Stimulated activated CD8-positive, alpha-beta memory T cell treated with anti-CD3 and anti-CD28 coated beads, Interleukin-15, amount 100 ng/mL, for 24 hours (primary cell): ENCODE data around the gene IFT52.
"Not testable (repeated sequence)": the region's sequence is repeated elsewhere in the genome, so short reads cannot be mapped to it uniquely, and the experiment has no call there.

Source experiments
- DNase-seq: peaks from one replicate; pipeline ENCODE4 v3.0.0-alpha.2; 2020; ENCODE audit warnings: low read depth

IFT52 gene

DNA sequence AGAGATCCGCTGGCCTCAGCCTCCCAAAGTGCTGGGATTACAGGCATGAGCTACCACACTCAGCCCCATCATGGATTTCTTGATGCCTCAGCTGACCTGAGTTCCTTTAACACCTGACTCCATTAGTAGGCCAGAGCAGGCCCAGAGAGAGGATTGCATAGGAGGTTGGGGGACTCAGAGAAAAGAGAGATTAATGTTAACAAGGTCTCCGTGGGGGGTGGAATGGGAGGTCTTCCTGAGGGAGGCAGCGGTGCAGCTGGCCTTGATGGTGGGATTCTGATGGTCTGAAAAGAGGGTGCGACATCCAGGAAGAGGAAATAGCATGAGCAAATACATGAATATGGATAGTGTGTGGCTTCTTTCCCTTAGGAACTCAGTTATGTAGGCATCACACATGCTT, 22.0 kb upstream of the IFT52 start:
- DNase-seq: no peak

DNA sequence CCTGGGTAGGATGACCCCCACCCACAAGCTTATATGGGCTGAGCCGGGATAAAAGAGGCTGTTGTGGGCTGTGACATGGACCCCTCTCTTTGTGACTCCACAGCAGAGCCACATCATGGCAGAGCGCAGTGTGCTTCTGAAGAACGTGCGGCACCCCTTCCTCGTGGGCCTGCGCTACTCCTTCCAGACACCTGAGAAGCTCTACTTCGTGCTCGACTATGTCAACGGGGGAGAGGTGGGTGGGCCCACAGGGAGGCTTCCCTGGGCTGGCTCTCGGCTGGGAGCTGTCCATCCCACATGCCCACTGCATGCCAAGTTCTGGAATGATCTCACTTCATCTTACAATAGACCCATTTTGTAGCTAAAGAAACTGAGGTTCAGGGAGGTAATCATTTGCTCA, 21.5 kb upstream of the IFT52 start:
- no peak for DNase-seq

GRCh38 chr20:43570496-43570895, 20.2 kb upstream of the IFT52 start:
- DNase-seq: no peak

- DNase-seq: no peak
These were observed 19.4 kb upstream of the IFT52 start for GRCh38 chr20:43571310-43571709.

DNA sequence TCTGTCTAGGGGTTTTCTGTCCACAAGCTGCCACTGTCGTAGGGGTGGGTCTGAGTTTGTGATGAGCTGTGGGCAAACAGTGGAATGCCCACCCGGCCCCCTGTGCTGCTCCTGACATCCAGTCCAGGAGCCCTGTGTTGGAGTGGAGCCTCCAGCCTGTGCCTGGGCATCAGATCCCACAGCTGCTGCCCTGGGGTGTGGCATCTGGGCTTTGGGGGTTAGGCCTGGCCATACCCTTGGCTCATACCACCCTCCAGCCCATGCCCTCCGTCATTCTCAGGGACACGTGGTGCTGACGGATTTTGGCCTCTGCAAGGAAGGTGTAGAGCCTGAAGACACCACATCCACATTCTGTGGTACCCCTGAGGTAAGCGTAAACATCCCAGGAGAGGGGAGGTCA, 19.0 kb upstream of the IFT52 start:
- DNase-seq: no peak

DNA sequence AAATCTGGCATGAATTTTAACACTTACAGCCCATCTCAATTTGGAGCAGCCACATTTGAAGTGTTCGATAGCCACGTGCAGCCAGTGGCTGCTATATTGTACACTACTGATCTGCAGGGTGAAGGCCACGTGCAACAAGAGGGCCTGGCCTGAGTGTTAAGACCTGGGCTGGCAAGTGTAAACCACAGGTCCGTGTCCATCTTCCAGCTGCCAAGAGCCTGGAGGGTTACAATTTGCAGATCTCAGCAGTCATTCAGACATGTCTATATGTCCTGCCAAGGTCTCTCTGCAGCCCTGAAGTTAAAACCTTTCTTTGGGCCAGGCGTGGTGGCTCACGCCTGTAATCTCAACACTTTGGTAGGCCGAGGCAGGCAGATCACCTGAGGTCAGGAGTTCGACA, 17.8 kb upstream of the IFT52 start:
- DNase-seq: no peak

DNA sequence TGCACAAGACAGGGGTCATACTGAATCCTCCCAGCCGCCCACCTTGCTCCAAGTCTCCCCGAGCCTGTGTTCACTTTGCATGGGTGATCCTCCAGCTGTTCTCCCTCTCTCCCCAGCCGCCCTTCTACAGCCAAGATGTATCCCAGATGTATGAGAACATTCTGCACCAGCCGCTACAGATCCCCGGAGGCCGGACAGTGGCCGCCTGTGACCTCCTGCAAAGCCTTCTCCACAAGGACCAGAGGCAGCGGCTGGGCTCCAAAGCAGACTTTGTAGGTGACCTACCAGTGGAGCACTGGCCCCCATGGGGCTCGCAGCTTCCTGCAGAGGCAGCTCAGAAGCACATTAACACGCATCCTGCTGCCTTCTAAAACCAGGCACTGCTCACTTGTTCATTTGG, 14.6 kb upstream of the IFT52 start:
- no peak for DNase-seq

DNA sequence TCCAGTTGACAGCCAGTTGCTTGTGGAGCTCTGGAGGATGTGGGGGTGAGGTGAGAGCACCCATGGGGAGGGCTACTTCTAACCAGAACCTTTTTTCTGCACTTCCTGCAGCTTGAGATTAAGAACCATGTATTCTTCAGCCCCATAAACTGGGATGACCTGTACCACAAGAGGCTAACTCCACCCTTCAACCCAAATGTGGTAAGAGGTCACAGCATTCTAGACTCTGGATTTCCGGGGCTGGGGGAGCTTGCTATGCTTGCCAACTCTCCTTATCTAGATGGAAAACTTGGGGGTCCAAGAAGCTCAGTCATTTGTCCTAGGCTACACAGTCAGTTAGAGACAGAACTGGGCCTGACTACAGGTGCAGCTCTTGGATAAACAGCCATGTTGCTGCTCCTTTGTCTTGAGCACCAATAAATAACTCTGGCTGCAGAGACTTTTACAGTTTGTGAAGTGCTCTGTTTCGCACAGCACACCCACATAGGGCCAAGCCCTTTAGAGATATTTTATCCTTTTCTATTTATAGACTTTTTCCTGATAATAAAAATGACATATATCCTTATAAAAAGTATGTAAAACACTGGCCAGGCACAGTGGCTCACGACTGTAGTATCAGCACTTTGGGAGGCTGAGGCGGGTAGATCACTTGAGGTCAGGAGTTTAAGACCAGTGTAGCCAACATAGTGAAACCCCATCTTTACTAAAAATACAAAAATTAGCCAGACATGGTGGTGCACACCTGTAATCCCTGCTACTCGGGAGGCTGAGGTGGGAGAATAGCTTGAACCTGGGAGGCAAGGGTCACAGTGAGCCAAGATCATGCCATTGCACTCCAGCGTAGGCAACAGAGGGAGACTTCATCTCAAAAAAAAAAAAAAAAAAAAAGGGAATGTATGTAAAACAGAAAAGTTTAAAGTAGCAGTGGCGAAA, 10.6 kb upstream of the IFT52 start:
- no peak for DNase-seq

DNA sequence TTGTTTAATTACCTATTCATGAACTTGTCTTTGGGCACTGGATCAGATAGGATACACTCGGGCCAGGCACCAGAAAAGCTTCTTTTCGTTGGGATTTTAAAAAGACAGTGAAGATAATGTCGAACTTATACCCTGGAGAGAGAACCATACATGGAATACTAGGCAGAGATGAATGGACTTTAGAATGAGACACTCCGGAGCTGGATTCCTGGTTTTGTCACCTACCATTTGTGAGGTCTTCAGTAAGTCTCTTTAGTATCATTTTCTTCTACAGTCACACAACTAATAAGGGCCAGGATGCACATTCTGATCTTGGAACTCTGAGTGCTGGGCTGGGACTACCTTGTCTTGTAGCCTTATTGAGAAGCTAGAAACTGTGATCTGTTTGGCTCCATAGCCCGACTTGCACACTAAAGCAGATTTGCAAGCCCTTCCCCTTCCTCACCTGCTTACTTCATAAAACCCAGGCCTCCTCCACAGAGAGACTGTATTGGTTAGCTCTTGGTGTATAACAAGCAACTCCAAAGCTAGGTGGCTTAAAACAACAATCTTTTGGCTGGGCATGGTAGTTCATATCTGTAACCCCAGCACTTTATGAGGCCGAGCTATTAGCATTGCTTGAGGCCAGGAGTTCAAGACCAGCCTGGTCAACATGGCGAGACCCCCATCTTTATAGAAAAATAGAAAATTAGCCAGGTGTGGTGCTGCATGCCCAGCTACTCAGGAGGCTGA, 7.4 kb upstream of the IFT52 start:
- no peak for DNase-seq

DNA sequence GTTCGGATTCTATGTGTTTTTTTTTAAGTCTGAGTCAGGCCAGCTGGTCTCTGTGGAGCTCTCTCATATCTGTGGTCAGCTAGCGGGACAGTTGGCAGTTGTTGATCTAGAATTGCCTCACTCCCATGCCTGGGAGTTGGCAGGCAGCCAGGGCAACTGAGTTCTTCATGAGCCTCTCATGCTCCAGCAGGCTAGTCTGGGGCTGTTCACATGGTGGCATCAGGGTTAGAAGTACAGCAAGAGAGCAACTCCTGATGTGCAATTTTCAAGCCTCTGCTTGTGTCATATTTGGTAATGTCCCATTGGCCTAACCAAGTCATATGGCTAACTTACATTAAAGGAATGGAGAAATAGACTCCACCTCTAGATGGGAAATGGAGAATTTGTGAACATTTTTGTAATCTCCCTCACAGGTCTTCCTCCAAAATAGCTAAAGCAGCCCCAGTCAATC, 6.7 kb upstream of the IFT52 start:
- DNase-seq: no peak

- no peak for DNase-seq
These were observed 6.1 kb upstream of the IFT52 start for GRCh38 chr20:43584448-43585136.

DNA sequence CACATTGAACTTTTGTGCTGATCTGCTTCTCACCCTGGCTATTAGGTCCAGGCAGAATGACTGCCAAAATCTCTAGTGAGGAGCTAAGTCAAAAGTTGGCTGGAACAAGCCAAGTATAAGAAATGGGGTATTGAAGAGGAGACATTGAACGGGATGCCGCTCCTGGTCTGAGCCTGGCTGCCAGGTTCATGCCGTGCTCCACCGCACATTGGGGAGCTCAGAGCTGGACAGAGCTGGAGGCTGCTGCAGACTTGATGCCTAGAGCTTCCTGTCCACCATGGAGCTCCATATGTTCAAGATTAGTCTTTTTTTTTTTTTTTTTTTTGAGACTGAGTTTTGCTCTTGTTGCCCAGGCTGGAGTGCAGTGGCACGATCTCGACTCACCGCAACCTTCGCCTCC, 4.1 kb upstream of the IFT52 start:
- no peak for DNase-seq

DNA sequence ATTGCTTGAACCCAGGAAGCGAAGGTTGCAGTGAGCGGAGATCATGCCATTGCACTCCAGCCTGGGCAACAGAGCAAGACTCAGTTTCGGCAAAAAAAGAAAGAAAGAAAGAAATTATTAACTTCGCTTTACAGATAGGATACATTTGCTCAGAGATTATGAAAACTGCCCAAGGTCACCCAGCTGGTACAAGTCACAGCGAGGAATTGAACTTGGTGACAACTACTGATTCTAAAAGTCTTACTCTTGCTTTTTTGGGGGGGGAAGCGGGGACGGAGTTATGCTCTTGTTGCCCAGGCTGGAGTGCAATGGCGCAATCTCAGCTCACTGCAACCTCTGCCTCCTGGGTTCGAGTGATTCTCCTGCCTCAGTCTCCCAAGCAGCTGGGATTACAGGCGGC, 2.2 kb upstream of the IFT52 start:
- DNase-seq: not testable (repeated sequence)

- DNase-seq: no peak
These were observed 723 bp upstream of the IFT52 start for GRCh38 chr20:43590036-43590391.

DNA sequence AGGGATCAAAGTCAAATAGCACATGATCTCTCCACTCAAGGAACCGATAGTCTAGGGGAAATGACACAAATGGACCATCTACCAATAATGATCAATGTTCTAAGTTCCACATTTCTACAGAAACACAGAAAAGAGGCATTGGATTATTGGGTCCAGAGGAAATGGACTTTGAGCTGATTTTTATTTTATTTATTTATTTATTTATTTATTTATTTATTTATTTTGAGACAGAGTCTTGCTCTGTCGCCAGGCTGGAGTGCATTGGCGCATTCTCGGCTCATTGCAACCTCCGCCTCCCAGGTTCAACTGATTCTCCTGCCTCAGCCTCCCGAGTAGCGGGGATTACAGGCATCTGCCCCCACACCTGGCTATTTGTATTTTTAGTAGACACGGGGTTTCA, 11.2 kb downstream of the IFT52 start:
- not testable (repeated sequence) for DNase-seq

- no peak for DNase-seq
These were observed 12.4 kb downstream of the IFT52 start for GRCh38 chr20:43603124-43603523.

- DNase-seq: no peak
These were observed 15.0 kb downstream of the IFT52 start for GRCh38 chr20:43605715-43606114.

- not testable (repeated sequence) for DNase-seq
These were observed 16.5 kb downstream of the IFT52 start for GRCh38 chr20:43607278-43607677.

DNA sequence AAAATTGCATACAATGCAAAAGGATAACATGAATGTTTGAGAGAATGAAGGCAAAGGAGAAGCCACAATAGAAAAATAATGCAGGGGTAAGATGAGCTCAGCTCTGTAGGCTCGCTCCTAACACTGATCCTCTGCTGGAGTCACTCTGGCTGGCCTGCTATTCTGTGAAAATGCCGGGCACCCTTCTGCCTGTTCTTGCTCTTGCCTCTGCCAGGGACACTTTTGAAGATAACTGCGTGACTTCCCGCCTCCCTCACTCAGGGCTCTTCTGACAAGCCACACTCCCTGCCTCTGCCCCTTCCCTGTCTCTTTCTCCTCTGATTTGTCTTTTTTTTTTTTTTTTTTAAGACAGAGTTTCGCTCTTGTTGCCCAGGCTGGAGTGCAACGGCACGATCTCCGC, 40.9 kb downstream of the IFT52 start:
- DNase-seq: no peak

GRCh38 chr20:43636429-43636828, 45.7 kb downstream of the IFT52 start:
- DNase-seq: no peak

GRCh38 chr20:43642548-43642947, 51.8 kb downstream of the IFT52 start:
- no peak for DNase-seq

DNA sequence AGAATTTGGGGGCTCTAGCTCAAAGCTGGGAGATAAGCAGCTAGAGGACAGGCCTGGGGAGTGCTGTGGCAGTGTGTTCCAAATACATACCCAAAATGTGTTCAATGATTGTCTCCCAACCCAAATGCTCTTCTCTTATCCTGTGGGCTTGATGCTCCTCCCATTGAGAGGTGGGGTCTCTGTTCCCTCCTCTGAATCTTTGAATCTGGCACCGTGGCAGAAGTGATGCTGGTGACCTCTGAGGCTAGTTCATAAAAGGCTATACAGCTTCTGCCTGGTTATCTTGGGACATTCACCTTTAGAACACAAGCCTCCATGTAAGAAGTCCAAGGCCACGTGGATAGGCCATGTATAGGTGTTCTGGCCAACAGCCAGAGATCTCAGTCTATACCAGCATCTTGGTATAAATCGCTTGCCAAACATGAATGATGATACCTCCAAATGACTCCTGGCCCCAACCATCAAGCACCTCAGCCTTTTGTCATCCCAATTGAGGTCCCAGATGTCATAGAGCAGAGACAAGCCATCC, 60.3 kb downstream of the IFT52 start:
- no peak for DNase-seq
